Osteoblast (primary cell): ENCODE measurements around the gene SORBS1. TPM values are rescaled to one million over a fixed set of nuclear protein-coding genes. Genes with fewer than 3 reads are reported as not detected.

Experiments used
- DNase-seq: peaks from one replicate; pipeline ENCODE4 v3.0.0; 2011; ENCODE audit warnings: low spot score, mixed read lengths; ENCODE audit not compliant: insufficient read length; ENCODE audit errors: missing footprints
- H2AFZ ChIP-seq: 2 replicates; pipeline ENCODE4 v1.6.0; 2011; ENCODE audit warnings: mild to moderate bottlenecking, low read length
- H3K27ac ChIP-seq: 2 replicates; pipeline ENCODE4 v1.5.1; 2011; ENCODE audit warnings: mild to moderate bottlenecking, low read depth, low read length, moderate library complexity
- H3K27me3 ChIP-seq: 2 replicates; pipeline ENCODE4 v1.6.0; 2012; ENCODE audit warnings: mild to moderate bottlenecking, control low read depth, inconsistent platforms, low read length, moderate library complexity; ENCODE audit not compliant: insufficient read depth
- H3K36me3 ChIP-seq: 2 replicates; pipeline ENCODE4 v1.5.1; 2011; ENCODE audit warnings: mild to moderate bottlenecking, low read length, control low read depth, moderate library complexity; ENCODE audit not compliant: insufficient read depth
- H3K4me1 ChIP-seq: 2 replicates; pipeline ENCODE4 v1.5.1; 2011; ENCODE audit warnings: mild to moderate bottlenecking, low read length, control low read depth, moderate library complexity; ENCODE audit not compliant: insufficient read depth
- H3K4me2 ChIP-seq: 2 replicates; pipeline ENCODE4 v1.6.0; 2011; ENCODE audit warnings: mild to moderate bottlenecking, low read length; ENCODE audit not compliant: insufficient read depth
- H3K4me3 ChIP-seq: fragments of 200-600 bp; sonication (generic); 3 replicates; pipeline ENCODE4 v1.5.1; 2012; ENCODE audit warnings: mild to moderate bottlenecking, low read length, inconsistent platforms; ENCODE audit not compliant: insufficient read depth
- H3K79me2 ChIP-seq: 2 replicates; pipeline ENCODE4 v1.6.0; 2012; ENCODE audit warnings: mild to moderate bottlenecking, low read length, control low read depth, inconsistent platforms; ENCODE audit not compliant: insufficient read depth
- H3K9me3 ChIP-seq: 2 replicates; pipeline ENCODE4 v1.5.1; 2011; ENCODE audit warnings: low read depth, low read length, control low read depth
- H4K20me1 ChIP-seq: 2 replicates; pipeline ENCODE4 v1.6.0; 2012; ENCODE audit warnings: mild to moderate bottlenecking, low read length, control low read depth; ENCODE audit not compliant: insufficient read depth
- total RNA-seq: library from RNA; depleted of rRNA; stranded (reverse); fragments of >200 nt; gene quantifications from 2 replicates; pipeline ENCODE4 v1.2.3, GENCODE V29; 2012
- TF ChIP-seq, protein P1 (sequence below): IDR thresholded peaks from 2 replicates; pipeline ENCODE4 v1.5.1; 2011; ENCODE audit warnings: mild to moderate bottlenecking, low read depth, low read length, moderate library complexity; ENCODE audit errors: extremely low read depth

Gene SORBS1
- total RNA-seq, 1 donor: 0.72 TPM

DNA sequence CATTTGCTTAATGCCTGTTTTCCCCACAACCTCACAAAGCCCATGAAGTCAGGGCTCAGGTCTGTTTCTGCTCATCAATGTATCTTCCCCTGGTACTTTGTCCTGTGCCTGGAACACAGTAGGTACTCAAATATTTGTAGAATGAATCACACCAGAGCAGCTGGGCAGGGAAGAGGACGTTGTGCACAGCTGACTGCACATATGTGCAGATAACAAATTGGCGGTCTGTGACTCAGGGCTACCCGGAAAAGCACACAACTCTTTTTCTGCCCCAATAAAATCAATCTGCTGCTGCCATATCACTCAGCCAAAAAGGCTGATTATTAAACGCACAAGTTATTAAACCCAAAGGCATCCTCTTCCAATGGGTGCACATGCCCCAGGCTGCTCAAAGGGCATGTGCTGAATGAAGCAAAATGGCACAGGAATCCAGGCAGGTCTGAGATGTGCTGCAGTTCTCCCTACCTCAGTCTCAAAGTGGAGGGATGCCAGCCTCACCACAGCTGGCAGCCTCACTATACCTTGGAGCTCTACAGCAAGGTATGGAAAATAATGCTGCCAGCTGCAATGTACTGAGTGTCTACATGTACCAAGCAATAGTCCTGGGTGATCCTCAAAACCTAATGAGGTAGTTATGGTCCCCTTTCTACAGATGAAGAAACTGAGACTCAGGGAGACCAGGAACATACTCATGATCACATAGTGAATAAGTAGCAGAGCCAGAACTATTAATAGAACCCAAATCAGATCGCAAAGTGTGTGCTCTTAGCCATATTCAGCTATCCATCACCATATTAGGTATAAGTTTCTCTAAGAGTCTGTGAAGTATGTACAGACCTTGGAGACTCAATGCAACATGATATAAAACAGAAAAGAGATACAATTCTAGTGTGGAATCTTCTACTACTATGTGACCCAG is 43.4 kb downstream of the SORBS1 start:
- Histone ChIP-seq H3K4me1 (no peaks in the 10 kb centered on the region), H3K27me3 (peaks cover 4% of the 10 kb centered on the region), H3K4me2 (no peak overlapping the region), H3K27ac (no peak overlapping the region), H3K79me2 (no peaks in the 10 kb centered on the region), H4K20me1 (no peaks in the 10 kb centered on the region), H3K4me3 (no peak overlapping the region), H2AFZ (no peak overlapping the region), H3K9me3 (no peaks in the 10 kb centered on the region), H3K36me3 (no peaks in the 10 kb centered on the region)
- TF ChIP-seq, protein P1, sequence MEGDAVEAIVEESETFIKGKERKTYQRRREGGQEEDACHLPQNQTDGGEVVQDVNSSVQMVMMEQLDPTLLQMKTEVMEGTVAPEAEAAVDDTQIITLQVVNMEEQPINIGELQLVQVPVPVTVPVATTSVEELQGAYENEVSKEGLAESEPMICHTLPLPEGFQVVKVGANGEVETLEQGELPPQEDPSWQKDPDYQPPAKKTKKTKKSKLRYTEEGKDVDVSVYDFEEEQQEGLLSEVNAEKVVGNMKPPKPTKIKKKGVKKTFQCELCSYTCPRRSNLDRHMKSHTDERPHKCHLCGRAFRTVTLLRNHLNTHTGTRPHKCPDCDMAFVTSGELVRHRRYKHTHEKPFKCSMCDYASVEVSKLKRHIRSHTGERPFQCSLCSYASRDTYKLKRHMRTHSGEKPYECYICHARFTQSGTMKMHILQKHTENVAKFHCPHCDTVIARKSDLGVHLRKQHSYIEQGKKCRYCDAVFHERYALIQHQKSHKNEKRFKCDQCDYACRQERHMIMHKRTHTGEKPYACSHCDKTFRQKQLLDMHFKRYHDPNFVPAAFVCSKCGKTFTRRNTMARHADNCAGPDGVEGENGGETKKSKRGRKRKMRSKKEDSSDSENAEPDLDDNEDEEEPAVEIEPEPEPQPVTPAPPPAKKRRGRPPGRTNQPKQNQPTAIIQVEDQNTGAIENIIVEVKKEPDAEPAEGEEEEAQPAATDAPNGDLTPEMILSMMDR: no peak
- DNase-seq: no peak

DNA sequence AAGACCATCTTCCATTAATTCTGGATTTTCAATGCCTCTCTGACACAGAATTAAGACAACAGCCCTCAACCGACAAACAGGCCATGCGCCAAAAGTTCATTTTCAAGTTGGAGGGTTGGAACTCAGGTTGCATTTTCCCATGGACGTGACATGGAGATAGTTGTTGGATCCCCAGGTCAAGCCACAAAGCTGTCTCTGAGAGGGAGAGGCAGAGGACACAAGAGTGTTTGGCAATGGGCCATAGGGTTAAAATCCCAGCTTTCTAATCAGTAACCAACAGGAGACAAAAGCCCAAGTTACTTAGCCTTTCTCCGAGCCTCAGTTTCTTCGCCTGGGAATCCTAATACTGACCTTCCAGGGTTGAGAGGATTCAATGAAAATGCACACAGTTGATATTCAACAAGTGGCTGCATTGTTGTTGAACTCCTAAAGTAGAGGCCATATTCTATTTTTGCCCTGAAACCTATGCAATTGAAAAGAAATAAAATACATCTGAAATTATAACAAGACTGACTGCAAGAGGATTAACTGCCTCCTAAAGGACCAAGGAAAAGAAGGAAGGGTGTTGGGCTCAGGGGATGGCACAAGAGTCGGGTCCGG is 44.3 kb downstream of the SORBS1 start:
- no peaks in the 10 kb centered on the region for H3K27me3 ChIP-seq
- no peaks in the 10 kb centered on the region for H4K20me1 ChIP-seq
- DNase-seq: no peak
- no peaks in the 10 kb centered on the region for H3K36me3 ChIP-seq
- H3K4me3 ChIP-seq: no peak overlapping the region
- H2AFZ ChIP-seq: no peak overlapping the region
- TF ChIP-seq, protein P1: no peak
- no peaks in the 10 kb centered on the region for H3K4me1 ChIP-seq
- no peak overlapping the region for H3K4me2 ChIP-seq
- no peak overlapping the region for H3K27ac ChIP-seq
- H3K79me2 ChIP-seq: no peaks in the 10 kb centered on the region
- no peaks in the 10 kb centered on the region for H3K9me3 ChIP-seq

DNA sequence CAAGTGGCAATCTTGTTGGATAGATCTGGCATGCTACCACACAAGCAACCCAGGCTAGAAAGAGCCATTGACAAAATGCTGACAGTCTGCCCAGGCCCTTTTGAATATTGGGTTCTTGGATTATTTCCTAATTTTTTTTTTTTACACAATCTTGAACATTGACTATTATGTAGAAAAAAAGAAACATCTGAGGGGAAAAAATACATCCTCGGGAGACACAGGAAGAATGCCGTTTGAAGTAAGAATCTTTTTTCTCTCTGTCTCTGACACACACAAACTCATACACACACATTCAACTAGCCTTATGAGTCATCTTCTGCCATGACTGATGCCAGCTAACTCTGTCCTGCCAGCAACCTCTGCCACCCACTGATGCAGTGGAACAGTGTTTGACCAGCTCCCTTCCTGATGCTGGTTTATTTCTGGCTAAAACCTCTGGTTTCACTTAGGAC is 47.2 kb downstream of the SORBS1 start:
- TF ChIP-seq, protein P1: no peak

DNA sequence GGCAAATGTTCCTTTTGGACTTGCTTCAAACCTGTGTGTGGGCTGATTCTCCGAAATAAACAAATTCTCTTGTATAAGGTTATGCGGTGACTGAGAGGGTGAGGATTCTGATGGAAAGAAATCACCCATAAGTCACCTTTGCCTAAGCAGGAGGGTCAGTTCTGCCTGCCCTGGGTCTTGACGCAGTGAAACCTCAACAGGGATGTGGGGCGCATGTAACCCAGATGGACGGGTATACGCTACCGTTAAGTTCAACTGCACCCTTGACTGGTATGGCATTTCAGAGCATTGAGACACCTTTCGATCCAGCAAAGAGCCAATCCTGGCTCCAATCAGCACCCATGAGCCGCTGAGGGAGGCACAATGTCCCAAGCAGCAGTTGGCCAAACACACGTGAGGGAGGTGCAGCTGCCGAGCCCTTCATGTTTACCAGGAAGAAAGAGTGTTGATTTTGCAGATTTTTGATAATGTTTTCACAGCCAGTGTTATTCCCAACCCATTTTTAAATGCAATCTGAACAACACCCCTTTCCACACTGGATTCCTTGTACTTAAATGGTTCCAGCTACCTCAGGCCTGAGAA is 48.1 kb downstream of the SORBS1 start:
- H2AFZ ChIP-seq: no peak overlapping the region
- DNase-seq: no peak
- no peak overlapping the region for H3K4me2 ChIP-seq
- no peaks in the 10 kb centered on the region for H3K27me3 ChIP-seq
- H3K4me1 ChIP-seq: no peaks in the 10 kb centered on the region
- no peaks in the 10 kb centered on the region for H3K79me2 ChIP-seq
- no peaks in the 10 kb centered on the region for H3K36me3 ChIP-seq
- no peak overlapping the region for H3K27ac ChIP-seq
- no peaks in the 10 kb centered on the region for H3K9me3 ChIP-seq
- TF ChIP-seq, protein P1: no peak
- no peak overlapping the region for H3K4me3 ChIP-seq
- no peaks in the 10 kb centered on the region for H4K20me1 ChIP-seq

More for the DNA sequence above, 47.2 kb downstream of the SORBS1 start:
- H2AFZ ChIP-seq: no peak overlapping the region
- no peak overlapping the region for H3K4me2 ChIP-seq
- no peak overlapping the region for H3K27ac ChIP-seq
- H3K36me3 ChIP-seq: no peaks in the 10 kb centered on the region
- H3K4me3 ChIP-seq: no peak overlapping the region
- no peaks in the 10 kb centered on the region for H3K79me2 ChIP-seq
- H3K4me1 ChIP-seq: no peaks in the 10 kb centered on the region
- H3K9me3 ChIP-seq: no peaks in the 10 kb centered on the region
- H3K27me3 ChIP-seq: no peaks in the 10 kb centered on the region
- no peak for DNase-seq
- H4K20me1 ChIP-seq: no peaks in the 10 kb centered on the region
